Stimulated activated CD4-positive, alpha-beta T cell treated with anti-CD3 and anti-CD28 coated beads, Interleukin-4, amount 100 ng/mL, for 48 hours (primary cell): ENCODE measurements around the gene LRRC32.
"Not testable (repeated sequence)": the region's sequence is repeated elsewhere in the genome, so short reads cannot be mapped to it uniquely, and the experiment has no call there.

Source experiments
- DNase-seq, 2 donors: peaks; one replicate each; pipeline ENCODE4 v3.0.0-alpha.2; 2020; ENCODE audit warnings: low read depth in 2 of 2

Gene LRRC32

GRCh38 chr11:76649851-76650372, 20.6 kb downstream of the LRRC32 start:
- no peak for DNase-seq

GRCh38 chr11:76649011-76649410, 21.5 kb downstream of the LRRC32 start:
- no peak for DNase-seq

- no peak for DNase-seq
Observed at GRCh38 chr11:76648061-76648460, 22.5 kb downstream of the LRRC32 start.

GRCh38 chr11:76646882-76647534, 23.5 kb downstream of the LRRC32 start:
- DNase-seq: no peak

- DNase-seq: no peak
Observed at GRCh38 chr11:76644591-76644990, 26.0 kb downstream of the LRRC32 start.

GRCh38 chr11:76643711-76644110, 26.8 kb downstream of the LRRC32 start:
- not testable (repeated sequence) for DNase-seq

- no peak for DNase-seq
Observed at GRCh38 chr11:76642341-76642740, 28.2 kb downstream of the LRRC32 start.

- no peak for DNase-seq
Observed at GRCh38 chr11:76641905-76642304, 28.6 kb downstream of the LRRC32 start.

GRCh38 chr11:76640501-76640900, 30.0 kb downstream of the LRRC32 start:
- DNase-seq: no peak

- DNase-seq: no peak
Observed at GRCh38 chr11:76639621-76640020, 30.9 kb downstream of the LRRC32 start.

GRCh38 chr11:76638270-76639197, 32.0 kb downstream of the LRRC32 start:
- no peak for DNase-seq

GRCh38 chr11:76637491-76638269, 32.9 kb downstream of the LRRC32 start:
- no peak for DNase-seq

GRCh38 chr11:76636826-76637460, 33.6 kb downstream of the LRRC32 start:
- no peak for DNase-seq

GRCh38 chr11:76635991-76636738, 34.4 kb downstream of the LRRC32 start:
- DNase-seq: no peak

- no peak for DNase-seq
Observed at GRCh38 chr11:76634886-76635285, 35.7 kb downstream of the LRRC32 start.

GRCh38 chr11:76632492-76632891, 38.1 kb downstream of the LRRC32 start:
- no peak for DNase-seq

GRCh38 chr11:76631566-76632308, 38.8 kb downstream of the LRRC32 start:
- DNase-seq: no peak

- no peak for DNase-seq
Observed at GRCh38 chr11:76630600-76631281, 39.8 kb downstream of the LRRC32 start.

- no peak for DNase-seq
Observed at GRCh38 chr11:76629853-76630599, 40.5 kb downstream of the LRRC32 start.
